SKM-1 treated with dmso at 0.1 percent for 144 hours (cell line): Measurements from ENCODE around the gene NSUN2.
"Not testable (repeated sequence)": the region's sequence is repeated elsewhere in the genome, so short reads cannot be mapped to it uniquely, and the experiment has no call there.

Experiments
- DNase-seq: peaks from one replicate; lab custom pipeline; 2025; ENCODE audit not compliant: unreplicated experiment; lab: John Stamatoyannopoulos, UW

The NSUN2 gene

GRCh38 chr5:6632888-6633468 is at the start of gene NSUN2, which contains the start of gene SRD5A1:
NSUN2 (minus strand) TSS chr5:6633044; CDS start chr5:6632979, 65 bp downstream.
SRD5A1 (plus strand) TSS chr5:6633440; CDS start chr5:6633577, 137 bp downstream.
- DNase-seq = peak; percentile 81

- no peak for DNase-seq
Observed at GRCh38 chr5:6682239-6682638, 49.4 kb upstream of the NSUN2 start.

GRCh38 chr5:6681682-6682081 is 48.8 kb upstream of the NSUN2 start:
- DNase-seq = no peak

DNA sequence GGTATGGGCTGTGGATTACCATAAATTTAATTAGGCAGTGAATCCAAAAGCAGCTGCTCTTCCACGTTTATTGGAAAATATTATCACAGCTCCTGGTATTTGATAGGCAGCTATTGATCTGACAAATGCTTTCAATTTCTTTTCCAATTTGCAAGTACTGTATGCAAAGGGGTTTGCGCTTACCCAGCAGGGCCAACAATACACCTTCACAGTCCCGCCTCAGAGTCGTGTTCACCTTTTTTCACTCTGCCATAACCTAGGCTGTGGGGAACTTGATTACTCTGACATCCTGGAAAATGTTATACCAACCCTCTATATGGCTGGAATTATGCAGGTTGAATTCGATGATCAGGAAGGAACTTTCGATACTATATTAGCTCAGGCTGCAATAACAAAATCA is 48.1 kb upstream of the NSUN2 start:
- DNase-seq = no peak

DNA sequence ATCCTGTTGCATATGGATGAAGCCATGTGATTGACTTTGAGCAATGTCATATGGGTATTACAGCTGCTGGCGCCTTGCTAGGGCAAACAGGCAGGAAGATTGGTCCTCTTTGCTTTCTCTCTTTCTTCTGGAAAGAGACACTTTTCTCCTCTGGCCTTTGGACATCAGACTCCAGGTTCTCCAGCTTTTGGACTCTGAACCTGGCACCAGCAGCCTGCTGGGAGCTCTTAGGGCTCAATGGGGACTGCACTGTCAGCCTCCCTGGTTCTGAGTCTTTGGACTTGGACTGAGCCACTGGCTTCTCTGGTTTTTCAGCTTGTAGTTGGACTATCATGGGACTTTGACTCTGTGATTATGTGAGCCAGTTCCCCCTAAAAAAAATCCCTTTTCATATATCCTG is 45.5 kb upstream of the NSUN2 start:
- DNase-seq = no peak

DNA sequence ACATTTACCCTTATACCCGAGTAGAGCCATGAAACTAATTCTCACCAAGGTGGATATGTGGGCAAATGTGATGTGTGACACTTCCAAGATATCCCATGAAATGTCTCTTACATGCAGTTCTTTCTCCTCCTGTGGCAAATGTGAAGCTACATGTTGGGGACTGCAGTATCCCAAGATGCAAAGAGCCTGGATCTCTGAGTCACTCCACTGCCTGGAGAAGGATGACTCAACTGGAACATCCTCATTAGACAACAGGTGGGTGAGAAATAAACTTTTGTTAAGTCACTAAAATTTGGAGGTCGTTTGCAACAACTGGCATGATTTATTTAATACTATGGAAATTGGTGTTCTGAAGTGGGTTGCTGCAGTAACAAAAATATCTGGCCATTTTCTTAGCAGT is 43.9 kb upstream of the NSUN2 start:
- DNase-seq = no peak

- DNase-seq = no peak
Observed at GRCh38 chr5:6675784-6676491, 43.1 kb upstream of the NSUN2 start.

- DNase-seq = no peak
Observed at GRCh38 chr5:6674886-6675285, 42.0 kb upstream of the NSUN2 start.

DNA sequence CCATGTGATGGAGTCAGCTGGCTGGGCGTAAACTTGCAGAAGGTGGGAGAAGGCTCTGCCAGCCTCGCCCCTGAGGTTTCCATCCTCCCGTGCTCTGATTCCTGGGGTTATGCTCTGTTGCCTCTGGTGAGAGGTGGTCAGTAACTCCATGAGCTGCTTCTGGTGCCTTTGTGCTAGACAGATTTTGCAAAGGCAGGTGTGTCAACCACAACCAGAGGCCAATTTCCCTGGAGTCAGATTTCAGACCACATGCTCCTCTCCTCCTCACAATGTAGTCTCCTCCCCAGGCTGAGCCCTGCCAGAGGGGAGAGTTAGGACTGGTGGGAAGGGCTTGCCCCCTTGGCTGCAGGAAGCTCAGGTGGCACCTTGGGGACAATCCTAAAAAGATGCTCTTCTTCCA is 41.6 kb upstream of the NSUN2 start:
- no peak for DNase-seq

- no peak for DNase-seq
Observed at GRCh38 chr5:6673963-6674362, 41.1 kb upstream of the NSUN2 start.

DNA sequence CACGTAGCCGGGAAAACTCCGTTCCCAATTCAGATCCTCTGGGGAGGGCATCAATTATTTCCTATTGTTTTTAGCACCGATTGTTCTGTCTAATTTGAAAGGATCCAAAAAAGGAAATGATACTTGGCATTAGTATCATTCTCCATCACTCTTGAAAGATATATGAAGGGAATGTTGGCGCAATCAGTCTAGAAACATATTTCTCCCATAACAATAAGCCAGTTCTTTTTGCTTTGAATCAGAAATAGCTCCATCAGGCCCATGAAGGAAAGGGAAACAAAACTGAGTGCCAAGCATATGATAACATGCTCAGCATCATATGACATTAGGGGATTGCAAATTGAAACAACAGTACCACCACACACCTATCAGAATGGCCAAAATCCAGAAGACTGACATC is 40.2 kb upstream of the NSUN2 start:
- DNase-seq = no peak

GRCh38 chr5:6668717-6669116 is 35.9 kb upstream of the NSUN2 start:
- not testable (repeated sequence) for DNase-seq

DNA sequence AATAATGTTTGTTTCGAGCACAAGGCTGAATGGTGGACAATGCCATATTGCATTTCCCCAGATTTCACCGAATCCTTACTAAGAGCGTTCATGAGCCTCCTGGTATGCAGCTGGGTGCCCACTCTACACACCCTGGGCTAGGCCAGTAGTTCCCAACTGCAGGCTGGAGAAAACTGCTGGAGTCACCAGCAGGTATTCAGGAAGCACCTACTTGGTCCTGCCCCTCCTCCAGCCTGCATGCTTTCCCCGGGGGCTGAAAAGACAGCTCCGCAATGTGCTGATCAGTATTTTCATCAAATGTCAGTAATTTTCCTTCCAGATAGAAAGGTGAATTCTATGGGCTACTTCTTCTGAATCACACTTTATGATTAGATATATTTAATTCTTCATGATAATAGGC is 34.8 kb upstream of the NSUN2 start:
- DNase-seq = no peak

DNA sequence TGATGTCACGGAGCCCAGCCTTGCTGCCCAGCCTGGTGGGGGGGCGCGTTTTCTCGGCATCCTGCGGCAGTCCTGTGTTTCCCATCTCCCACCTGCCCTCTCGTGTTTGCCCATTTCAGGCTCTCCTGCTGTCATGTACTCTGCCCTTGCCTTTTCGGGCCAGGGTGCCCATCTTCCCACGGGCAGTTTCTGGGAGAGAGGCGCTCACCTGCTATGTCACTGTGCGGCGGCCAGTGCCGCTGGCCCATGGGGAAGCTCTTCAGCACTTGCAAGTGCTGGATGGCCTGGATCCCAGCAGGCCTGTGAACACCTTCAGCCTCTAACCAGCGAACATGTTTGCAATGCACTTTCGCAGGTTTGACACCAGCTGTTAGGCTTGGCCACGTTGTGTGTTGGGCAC is 33.9 kb upstream of the NSUN2 start:
- no peak for DNase-seq

DNA sequence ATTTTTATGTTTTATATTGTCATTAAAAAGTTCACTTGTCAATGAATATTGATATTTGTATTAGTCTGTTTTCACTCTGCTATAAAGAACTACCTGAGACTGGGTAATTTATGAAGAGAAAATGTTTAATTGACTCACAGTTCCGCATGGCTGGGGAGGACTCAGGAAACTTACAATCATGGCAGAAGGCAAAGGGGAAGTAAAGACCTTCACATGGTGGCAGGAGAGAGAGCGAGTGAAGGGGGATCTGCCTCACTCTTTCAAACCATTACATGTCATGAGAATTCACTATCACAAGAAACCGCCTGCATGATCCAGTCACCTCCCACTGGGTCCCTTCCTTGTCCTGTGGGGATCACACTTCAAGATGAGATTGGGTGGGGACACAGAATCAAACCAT is 27.8 kb upstream of the NSUN2 start:
- DNase-seq = no peak

- no peak for DNase-seq
Observed at GRCh38 chr5:6659941-6660684, 27.3 kb upstream of the NSUN2 start.

DNA sequence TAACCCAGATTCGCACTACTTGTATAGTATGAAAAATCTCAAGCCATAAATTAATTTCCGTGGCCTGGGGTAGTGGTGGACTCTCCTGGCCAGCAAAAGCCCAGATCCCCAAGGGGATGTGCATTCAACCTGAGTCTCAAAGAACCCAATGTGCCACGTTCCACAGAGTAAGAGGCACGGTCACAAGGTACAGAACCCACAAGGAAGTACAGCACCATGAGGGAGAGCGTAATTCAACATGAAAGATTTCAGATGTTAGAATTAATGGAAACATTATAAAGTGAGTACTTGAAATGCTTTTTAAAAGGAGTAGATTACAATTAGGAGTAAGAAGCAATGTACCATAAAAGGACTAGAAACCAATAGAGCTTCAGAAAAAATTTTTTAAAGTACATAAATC is 23.8 kb upstream of the NSUN2 start:
- DNase-seq = no peak

DNA sequence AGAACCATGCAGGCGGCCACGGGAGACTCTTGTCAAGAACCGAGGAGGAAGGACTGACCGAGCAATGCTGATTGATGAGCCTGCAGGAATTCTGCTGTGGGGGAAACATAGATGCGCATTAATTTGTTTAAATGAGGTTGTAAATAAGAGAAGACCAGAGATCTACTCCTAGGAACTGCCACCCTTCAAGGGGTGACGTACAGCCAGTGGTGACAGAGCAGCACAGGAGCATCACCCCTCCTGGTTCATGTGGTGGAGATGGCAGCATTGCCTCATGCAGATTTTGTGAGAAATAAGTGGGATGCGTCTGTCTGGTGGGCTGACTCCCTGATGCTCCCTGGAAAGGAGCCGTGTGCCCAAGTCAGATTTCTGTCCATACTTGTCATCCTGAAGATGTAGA is 22.6 kb upstream of the NSUN2 start:
- no peak for DNase-seq

GRCh38 chr5:6652025-6652424 is 19.2 kb upstream of the NSUN2 start:
- no peak for DNase-seq

- DNase-seq = no peak
Observed at GRCh38 chr5:6649681-6650080, 16.8 kb upstream of the NSUN2 start.

DNA sequence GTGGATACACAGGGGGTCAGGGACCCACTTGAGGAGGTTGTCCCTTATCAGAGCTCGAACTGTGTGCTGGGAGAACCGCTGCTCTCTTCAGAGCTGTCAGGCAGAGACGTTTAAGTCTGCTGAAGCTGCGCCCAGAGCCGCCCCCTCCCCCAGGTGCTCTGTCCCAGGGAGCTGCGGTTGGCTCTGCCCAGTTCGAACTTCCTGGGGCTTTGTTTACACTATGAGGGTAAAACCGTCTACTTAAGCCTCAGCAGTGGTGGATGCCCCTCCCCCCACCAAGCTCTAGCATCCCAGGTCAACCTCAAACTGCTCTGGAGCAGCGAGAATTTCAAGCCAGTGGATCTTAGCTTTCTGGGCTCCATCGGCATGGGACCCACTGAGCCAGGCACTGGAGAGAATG is 16.3 kb upstream of the NSUN2 start:
- no peak for DNase-seq
